ENCODE results near the gene NHSL2. TPM values are rescaled to one million over a fixed set of nuclear protein-coding genes. Genes with fewer than 3 reads are reported as not detected.

NHSL2 gene
- polyA plus RNA-seq, 1 of the 3 experiments (the other 2 are of a cell fraction): 0.61 TPM

- no peak for TF ChIP-seq REST (IDR thresholded peaks at IDR 0.05; ENCODE audit: low read depth, low read length)
- no peak for TF ChIP-seq FOXM1 (IDR thresholded peaks at IDR 0.05; ENCODE audit: low read depth)
- no peak; the same call in 1 of the 2 replicates for TF ChIP-seq SMC3 (IDR thresholded peaks at IDR 0.05; ENCODE audit: low read depth, low read length)
- no peak for TF ChIP-seq JUND (IDR thresholded peaks at IDR 0.05)
- TF ChIP-seq NRF1 (IDR thresholded peaks at IDR 0.05; ENCODE audit: low read depth, low read length): no peak
- TF ChIP-seq GATA2 (CRISPR knock-in tag; IDR thresholded peaks at IDR 0.05): peak; percentile 92
- TF ChIP-seq NFIC (IDR thresholded peaks at IDR 0.05; ENCODE audit: borderline replicate concordance): no peak
- peak; percentile 32; the same call in 1 of the 2 replicates for TF ChIP-seq POLR2AphosphoS5 (IDR thresholded peaks at IDR 0.05; ENCODE audit: low read depth, low read length)
- TF ChIP-seq YY1 (IDR thresholded peaks at IDR 0.05; ENCODE audit: low read depth): no peak
- TF ChIP-seq USF2 (IDR thresholded peaks at IDR 0.05; ENCODE audit: borderline replicate concordance, low read depth, low read length): no peak
- TF ChIP-seq MXI1 (IDR thresholded peaks at IDR 0.05; ENCODE audit: low read depth, low read length): peak; percentile 67
Measured at GRCh38 chrX:72115380-72115779, 204.7 kb downstream of the NHSL2 start (continued).

GRCh38 chrX:72117636-72118210 lies 207.1 kb downstream of the NHSL2 start:
- Histone ChIP-seq H3K79me2 (ENCODE audit: insufficient read depth) (no peaks in the 10 kb centered on the region), H3K27ac (ENCODE audit: low read depth in 2 of 2, low read length in 1 of 2) (peak overlapping the region in 1 of 2 experiments; percentile 95; a peak in 2 of 4 replicates), H3K4me1 (ENCODE audit: control insufficient read depth in 1 of 2, insufficient read depth in 2 of 2, low read depth in 1 of 2, low read length in 1 of 2) (peaks cover 0 to 58% of the 10 kb centered on the region in 2 experiments; a peak in 2 of 4 replicates), H3K9me2 (no peaks in the 10 kb centered on the region), H3K9ac (no peak overlapping the region), H3K27me3 (ENCODE audit: insufficient read depth) (no peaks in the 10 kb centered on the region; the same call in 1 of the 2 replicates), H3K4me3 (ENCODE audit: low read depth in 2 of 2, low read length in 1 of 2) (no peak overlapping the region), H3K36me3 (replicated peaks in 1 of 2; ENCODE audit: control insufficient read depth in 1 of 2, insufficient read depth in 2 of 2, low read length in 1 of 2) (no peaks in the 10 kb centered on the region), H3K4me2 (no peak overlapping the region), H4K20me1 (ENCODE audit: insufficient read depth) (no peaks in the 10 kb centered on the region), H2AFZ (ENCODE audit: low read depth) (no peak overlapping the region), H3F3A (replicated peaks; ENCODE audit: insufficient read depth) (no peaks in the 10 kb centered on the region), H3K9me3 (no peaks in the 10 kb centered on the region)
- DNase-seq: no peak
- ChIA-PET POLR2A (no interaction called here), CTCF (interaction anchor here (0.6 to 4.3 kb wide), 2 partner anchors 42 to 99 kb away, joined by 5 to 20 read pairs; no protein-coding TSS in a partner anchor)
- WGBS (ENCODE audit: low lambda C conversion rate): 86% methylated on average over 2 of the region's 2 CpGs
- TF ChIP-seq CTCF (IDR thresholded peaks at IDR 0.05) (no peak), RCOR1 (IDR thresholded peaks at IDR 0.05; ENCODE audit: low read length) (no peak), EZH2phosphoT487 (IDR thresholded peaks at IDR 0.05; ENCODE audit: borderline replicate concordance, low read depth) (no peak), USF2 (IDR thresholded peaks at IDR 0.05; ENCODE audit: borderline replicate concordance, low read depth, low read length) (no peak), MEF2A (IDR thresholded peaks at IDR 0.05; ENCODE audit: borderline replicate concordance, low read depth) (no peak), GATA2 (CRISPR knock-in tag; IDR thresholded peaks at IDR 0.05) (no peak), NRF1 (IDR thresholded peaks at IDR 0.05; ENCODE audit: low read depth, low read length) (no peak), SMC3 (IDR thresholded peaks at IDR 0.05; ENCODE audit: low read depth, low read length) (no peak), RFX5 (IDR thresholded peaks at IDR 0.05; ENCODE audit: low read length) (no peak), ELF1 (IDR thresholded peaks at IDR 0.05) (no peak)
